Keratinocyte (primary cell): ENCODE measurements around the gene ABR. TPM values are rescaled to one million over a fixed set of nuclear protein-coding genes. Genes with fewer than 3 reads are reported as not detected.

ENCODE experiments used
- DNase-seq: peaks from one replicate; pipeline ENCODE4 v3.0.0-alpha.2; 2011; ENCODE audit warnings: low read depth, missing footprints, low spot score
- FAIRE-seq: peaks from 2 replicates; lab custom pipeline; 2011; peaks lifted over from hg19 to GRCh38; lab: Jason Lieb, UNC
- H2AFZ ChIP-seq: 2 replicates; pipeline ENCODE4 v1.6.0; 2012; ENCODE audit warnings: low read length, control low read depth, inconsistent platforms; ENCODE audit not compliant: control insufficient read depth
- H3K27ac ChIP-seq: 2 replicates; pipeline ENCODE4 v1.5.1; 2011; ENCODE audit warnings: low read length; ENCODE audit not compliant: control insufficient read depth, insufficient read depth
- H3K27me3 ChIP-seq: 3 replicates; pipeline ENCODE4 v1.6.0; 2011; ENCODE audit warnings: low read length; ENCODE audit not compliant: control insufficient read depth, insufficient read depth; ENCODE audit errors: extremely low read depth
- H3K36me3 ChIP-seq, 2 experiments: 2 replicates in 1 of 2; 3 replicates in 1 of 2; pipeline ENCODE4 v1.5.1; 2011; ENCODE audit warnings: low read length in 2 of 2, mild to moderate bottlenecking in 1 of 2; ENCODE audit not compliant: control insufficient read depth in 2 of 2, insufficient read depth in 2 of 2; ENCODE audit errors: extremely low read depth in 1 of 2
- H3K4me1 ChIP-seq: 3 replicates; pipeline ENCODE4 v1.5.1; 2011; ENCODE audit warnings: low read length; ENCODE audit not compliant: control insufficient read depth, insufficient read depth; ENCODE audit errors: extremely low read depth
- H3K4me2 ChIP-seq: 3 replicates; pipeline ENCODE4 v1.6.0; 2011; ENCODE audit warnings: low read depth, low read length; ENCODE audit not compliant: control insufficient read depth, insufficient read depth; ENCODE audit errors: extremely low read depth
- H3K4me3 ChIP-seq, 3 experiments: fragments of 200-600 bp in 1 of 3; sonication (generic) in 1 of 3; 2 replicates in 2 of 3; 3 replicates in 1 of 3; pipeline ENCODE4 v1.5.1; 2011 to 2016; ENCODE audit warnings: low read length in 3 of 3, mild to moderate bottlenecking in 3 of 3, control low read depth in 2 of 3, inconsistent platforms in 1 of 3, low read depth in 1 of 3, mixed read lengths in 1 of 3, mixed run types in 1 of 3, moderate library complexity in 1 of 3; ENCODE audit not compliant: control insufficient read depth in 2 of 3, insufficient read depth in 2 of 3; ENCODE audit errors: extremely low read depth in 1 of 3
- H3K79me2 ChIP-seq: 2 replicates; pipeline ENCODE4 v1.6.0; 2012; ENCODE audit warnings: low read length; ENCODE audit not compliant: control insufficient read depth, insufficient read depth
- H3K9ac ChIP-seq: 3 replicates; pipeline ENCODE4 v1.6.0; 2011; ENCODE audit warnings: low read length; ENCODE audit not compliant: control insufficient read depth, insufficient read depth; ENCODE audit errors: extremely low read depth
- H3K9me1 ChIP-seq: 3 replicates; pipeline ENCODE4 v1.6.0; 2011; ENCODE audit warnings: low read length; ENCODE audit not compliant: control insufficient read depth, insufficient read depth; ENCODE audit errors: extremely low read depth
- H3K9me3 ChIP-seq: 2 replicates; pipeline ENCODE4 v1.5.1; 2012; ENCODE audit warnings: low read depth, low read length; ENCODE audit not compliant: control insufficient read depth
- H4K20me1 ChIP-seq: 3 replicates; pipeline ENCODE4 v1.6.0; 2011; ENCODE audit warnings: low read length; ENCODE audit not compliant: control insufficient read depth, insufficient read depth; ENCODE audit errors: extremely low read depth
- CTCF ChIP-seq, 3 experiments: IDR thresholded peaks in 1 of 3; conservative IDR thresholded peaks in 1 of 3; optimal IDR thresholded peaks in 1 of 3; 2 replicates in 2 of 3; 3 replicates in 1 of 3; pipeline versions ENCODE3 to v1.5.1; 2011; ENCODE audit warnings: low read length in 3 of 3, mild to moderate bottlenecking in 3 of 3, moderate library complexity in 2 of 3, control low read depth in 1 of 3, inconsistent platforms in 1 of 3; ENCODE audit not compliant: insufficient read depth in 2 of 3; ENCODE audit errors: extremely low read depth in 1 of 3
- EZH2 ChIP-seq: IDR thresholded peaks from one replicate; pipeline ENCODE4 v1.6.1; 2012; ENCODE audit warnings: inconsistent platforms, mild to moderate bottlenecking, low read length, moderate library complexity
- dilution Hi-C: fragments of 300-500 bp; cut with MboI; formaldehyde crosslinking; loops from one replicate; pipeline ENCODE4 v1.7.0; 2020; ENCODE audit warnings: low sequenced_read_pairs; ENCODE audit not compliant: extremely low pct_ligation_motif_present
- polyA plus RNA-seq, 5 experiments: library from polyadenylated mRNA; depleted of rRNA in 3 of 5; stranded (reverse) in 3 of 5; stranded (forward) in 1 of 5; unstranded in 1 of 5; fragments of >200 nt; gene quantifications; 1 replicate in 1 of 5; 2 replicates in 3 of 5; 3 replicates in 1 of 5; pipeline versions ENCODE4 v1.2.1 to v1.2.3, GENCODE V29; 2011 to 2012; ENCODE audit warnings: missing spikeins in 2 of 5, low read depth in 1 of 5, low replicate concordance in 1 of 5

ABR gene
- polyA plus RNA-seq, 1 donor (not counting 4 experiments of a cell fraction or from before 2014, with no cell fraction given) = 17.3 TPM

- TF ChIP-seq CTCF (optimal IDR thresholded peaks at IDR 0.05 in 1 of 3, IDR thresholded peaks at IDR 0.05 in 1 of 3, conservative IDR thresholded peaks at IDR 0.05 in 1 of 3; ENCODE audit: extremely low read depth in 1 of 3, insufficient read depth in 2 of 3, low read length in 3 of 3) (no peak), EZH2 (no peak)
- dilution Hi-C loops = no loop called here
- no peaks in the 10 kb centered on the region for H3K4me1 ChIP-seq
- no peak for FAIRE-seq
- H3K9me3 ChIP-seq = no peaks in the 10 kb centered on the region
- no peak for DNase-seq
- no peak overlapping the region for H3K27ac ChIP-seq
- H3K9me1 ChIP-seq = no peaks in the 10 kb centered on the region
- H3K4me3 ChIP-seq = no peak overlapping the region
- H3K79me2 ChIP-seq = no peaks in the 10 kb centered on the region
- no peak overlapping the region for H3K4me2 ChIP-seq
- no peaks in the 10 kb centered on the region for H3K27me3 ChIP-seq
- no peaks in the 10 kb centered on the region for H3K36me3 ChIP-seq
- no peaks in the 10 kb centered on the region for H4K20me1 ChIP-seq
- H3K9ac ChIP-seq = no peak overlapping the region
- no peak overlapping the region for H2AFZ ChIP-seq
Observed at GRCh38 chr17:1168533-1169220, 11.1 kb downstream of the ABR start.

DNA sequence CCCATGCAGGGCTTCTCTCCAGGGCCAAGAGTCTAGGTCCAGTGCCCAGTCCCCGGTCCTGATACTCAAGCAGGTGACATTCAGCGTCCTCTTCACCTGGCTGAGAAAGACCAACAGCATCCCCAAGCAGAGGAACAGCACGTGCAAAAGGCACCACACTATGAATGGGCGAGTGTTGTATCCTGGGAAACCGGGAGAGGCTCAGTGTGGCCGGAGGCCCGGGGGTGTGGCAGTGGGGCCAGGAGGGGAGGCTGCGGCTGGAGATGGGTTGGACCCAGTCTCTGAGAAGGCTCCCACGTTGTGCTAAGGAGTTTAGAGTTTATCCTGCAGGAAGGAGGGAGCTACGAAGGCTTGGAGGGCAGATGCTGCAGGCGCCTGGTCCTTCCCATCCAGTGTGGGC is 13.5 kb downstream of the ABR start:
- Histone ChIP-seq H3K36me3 (no peaks in the 10 kb centered on the region), H3K9me1 (no peaks in the 10 kb centered on the region), H3K27me3 (no peaks in the 10 kb centered on the region), H2AFZ (no peak overlapping the region), H4K20me1 (no peaks in the 10 kb centered on the region), H3K79me2 (no peaks in the 10 kb centered on the region), H3K4me1 (no peaks in the 10 kb centered on the region), H3K4me3 (no peak overlapping the region), H3K4me2 (no peak overlapping the region), H3K27ac (no peak overlapping the region), H3K9me3 (no peaks in the 10 kb centered on the region), H3K9ac (no peak overlapping the region)
- dilution Hi-C loops = no loop called here
- FAIRE-seq (no peak), DNase-seq (no peak)
- TF ChIP-seq CTCF (optimal IDR thresholded peaks at IDR 0.05 in 1 of 3, IDR thresholded peaks at IDR 0.05 in 1 of 3, conservative IDR thresholded peaks at IDR 0.05 in 1 of 3; ENCODE audit: extremely low read depth in 1 of 3, insufficient read depth in 2 of 3, low read length in 3 of 3) (no peak), EZH2 (no peak)
